K562 (cell line): ENCODE results near the gene COL28A1. TPM values are rescaled to one million over a fixed set of nuclear protein-coding genes. Genes with fewer than 3 reads are reported as not detected.
A peak's percentile ranks its signal among the peaks of the same experiment; 100 is the strongest.

Source experiments
- ADNP ChIP-seq: fragments of 200-800 bp; sonication (Bioruptor generic); IDR thresholded peaks from 2 replicates; pipeline ENCODE4 v1.6.1; 2016; ENCODE audit warnings: missing genetic modification characterization, missing compliant biosample characterization
- ATF3 ChIP-seq, 2 experiments: fragments of 450-650 bp in 1 of 2; sonication (generic) in 1 of 2; formaldehyde crosslinking in 1 of 2; IDR thresholded peaks in 1 of 2; conservative IDR thresholded peaks in 1 of 2; 2 replicates each; pipeline versions ENCODE4 v1.6.1 to v1.8.1; 2016 to 2023; ENCODE audit warnings: mild to moderate bottlenecking in 2 of 2, moderate library complexity in 2 of 2, inconsistent platforms in 1 of 2, missing genetic modification reagents in 1 of 2
- E2F3 ChIP-seq: fragments of 250-450 bp; sonication (Bioruptor Pico); IDR thresholded peaks from 2 replicates; pipeline ENCODE4 v1.4.0; 2020; ENCODE audit warnings: mild to moderate bottlenecking
- EP400 ChIP-seq: fragments of 450-650 bp; IDR thresholded peaks from 2 replicates; pipeline ENCODE4 v1.6.1; 2017; ENCODE audit warnings: antibody characterized with exemption, mild to moderate bottlenecking, moderate library complexity
- ETV5 ChIP-seq: sonication (generic); formaldehyde crosslinking; IDR thresholded peaks from 2 replicates; pipeline ENCODE4 v1.4.0; 2020; ENCODE audit warnings: low read depth, mild to moderate bottlenecking, missing genetic modification reagents
- HDGF ChIP-seq: fragments of 450-650 bp; IDR thresholded peaks from 2 replicates; pipeline ENCODE4 v1.6.1; 2016
- HEY1 ChIP-seq: fragments of 250-450 bp; sonication (Bioruptor Pico); IDR thresholded peaks from 2 replicates; pipeline ENCODE4 v1.5.0; 2020; ENCODE audit warnings: mild to moderate bottlenecking, moderate library complexity, borderline replicate concordance
- KLF13 ChIP-seq: fragments of 450-650 bp; IDR thresholded peaks from 2 replicates; pipeline ENCODE4 v1.6.1; 2016; ENCODE audit warnings: missing genetic modification characterization, low read depth, mild to moderate bottlenecking, missing compliant biosample characterization, moderate library complexity, borderline replicate concordance
- LEF1 ChIP-seq: fragments of 450-650 bp; IDR thresholded peaks from 2 replicates; pipeline ENCODE4 v1.6.1; 2016; ENCODE audit warnings: mild to moderate bottlenecking
- NCOA1 ChIP-seq: fragments of 450-650 bp; IDR thresholded peaks from 2 replicates; pipeline ENCODE4 v1.6.1; 2016; ENCODE audit warnings: low read depth
- NFE2L1 ChIP-seq: fragments of 450-650 bp; IDR thresholded peaks from 2 replicates; pipeline ENCODE4 v1.6.1; 2016; ENCODE audit warnings: missing genetic modification characterization, low read depth, mild to moderate bottlenecking, missing compliant biosample characterization, moderate library complexity, borderline replicate concordance
- POLR2A ChIP-seq: fragments of 450-650 bp; conservative IDR thresholded peaks from 2 replicates; pipeline ENCODE4 v1.6.1; 2016
- PRPF4 ChIP-seq: fragments of 200-400 bp; formaldehyde crosslinking; IDR thresholded peaks from one replicate; pipeline ENCODE4 v1.6.1; 2017; ENCODE audit warnings: low read length, low read depth, mild to moderate bottlenecking; ENCODE audit not compliant: insufficient read depth, poor library complexity, severe bottlenecking
- PTTG1 ChIP-seq: fragments of 450-650 bp; IDR thresholded peaks from 2 replicates; pipeline ENCODE4 v1.6.1; 2016; ENCODE audit warnings: low read depth, mild to moderate bottlenecking, missing genetic modification characterization, missing compliant biosample characterization
- RAD21 ChIP-seq, 2 experiments: fragments of 250-450 bp in 1 of 2; fragments of 450-650 bp in 1 of 2; sonication (Bioruptor Pico) in 1 of 2; formaldehyde crosslinking in 1 of 2; IDR thresholded peaks in 1 of 2; conservative IDR thresholded peaks in 1 of 2; 2 replicates each; pipeline versions ENCODE4 v1.4.0 to v1.8.0; 2020 to 2022; ENCODE audit warnings: mild to moderate bottlenecking in 2 of 2, moderate library complexity in 1 of 2
- RFX5 ChIP-seq: IDR thresholded peaks from 2 replicates; pipeline ENCODE4 v1.6.1; 2011; ENCODE audit warnings: low read depth, mild to moderate bottlenecking, improper control_type of control experiment, low read length
- SMAD4 ChIP-seq: fragments of 250-450 bp; sonication (Bioruptor Pico); conservative IDR thresholded peaks from 2 replicates; pipeline ENCODE4 v1.8.0; 2021; ENCODE audit warnings: inconsistent platforms, mild to moderate bottlenecking, moderate library complexity
- SMARCA5 ChIP-seq: fragments of 450-650 bp; IDR thresholded peaks from 2 replicates; pipeline ENCODE4 v1.6.1; 2016
- SMARCE1 ChIP-seq: fragments of 450-650 bp; IDR thresholded peaks from 2 replicates; pipeline ENCODE4 v1.7.1; 2016; ENCODE audit warnings: mild to moderate bottlenecking
- SOX6 ChIP-seq: fragments of 450-650 bp; IDR thresholded peaks from 2 replicates; pipeline ENCODE4 v1.6.1; 2014; ENCODE audit warnings: mild to moderate bottlenecking
- TCF7L2 ChIP-seq: fragments of 150-350 bp; IDR thresholded peaks from 2 replicates; pipeline ENCODE4 v1.6.1; 2016; ENCODE audit warnings: low read depth, mild to moderate bottlenecking, low read length, moderate library complexity
- THAP7 ChIP-seq: fragments of 250-450 bp; sonication (Bioruptor Pico); IDR thresholded peaks from 2 replicates; pipeline ENCODE4 v1.5.0; 2021
- XRCC3 ChIP-seq: fragments of 450-650 bp; IDR thresholded peaks from 2 replicates; pipeline ENCODE4 v1.6.1; 2017; ENCODE audit warnings: mild to moderate bottlenecking, moderate library complexity
- ZBTB17 ChIP-seq: fragments of 450-650 bp; formaldehyde crosslinking; IDR thresholded peaks from 2 replicates; pipeline ENCODE4 v1.4.0; 2020; ENCODE audit warnings: mild to moderate bottlenecking
- ZNF232 ChIP-seq: sonication (generic); formaldehyde crosslinking; IDR thresholded peaks from 2 replicates; pipeline ENCODE4 v1.8.0; 2022; ENCODE audit warnings: mild to moderate bottlenecking, missing genetic modification reagents
- ZNF589 ChIP-seq: fragments of 200-800 bp; sonication (Bioruptor generic); IDR thresholded peaks from 2 replicates; pipeline ENCODE4 v1.6.1; 2016; ENCODE audit warnings: low read depth, missing genetic modification characterization, missing compliant biosample characterization
- ZNF740 ChIP-seq, 3 experiments: fragments of 200-800 bp in 1 of 3; sonication (Bioruptor generic) in 1 of 3; sonication (generic) in 1 of 3; formaldehyde crosslinking in 1 of 3; IDR thresholded peaks; 2 replicates each; pipeline versions ENCODE4 v1.6.1 to v1.8.0; 2016 to 2022; ENCODE audit warnings: mild to moderate bottlenecking in 2 of 3, missing compliant biosample characterization in 2 of 3, missing genetic modification characterization in 2 of 3, missing genetic modification reagents in 1 of 3
- polyA plus RNA-seq, 8 experiments: library from polyadenylated mRNA; depleted of rRNA in 4 of 8; stranded (reverse) in 5 of 8; unstranded in 3 of 8; fragments of >200 nt; fragmentation: Nextera tagmentation in 2 of 8; fragmentation: Illumina TruSeq in 1 of 8; extraction: Ambion mirVana in 2 of 8; extraction: Trizol in 1 of 8; gene quantifications; 2 replicates each; pipeline versions ENCODE4 v1.2.1 to v1.2.3, GENCODE V29; 2011 to 2014; ENCODE audit warnings: inconsistent platforms in 1 of 8, missing spikeins in 1 of 8
- total RNA-seq, 7 experiments: library from RNA; depleted of rRNA in 6 of 7; stranded (reverse); fragments of >200 nt in 6 of 7; fragmentation: Illumina TruSeq in 2 of 7; extraction: Trizol in 2 of 7; gene quantifications; 2 replicates each; pipeline versions ENCODE4 v1.2.1 to v1.2.3, GENCODE V29; 2011 to 2021; ENCODE audit warnings: low replicate concordance in 1 of 7

Gene COL28A1
- total and polyA plus RNA-seq, 9 of the 15 experiments (the other 6 are each of a cell fraction or from before 2014, with no cell fraction given), result 0.03 to 0.13 (median 0.05) TPM; not detected in 3

GRCh38 chr7:7566651-7567611, 31.3 kb upstream of the COL28A1 start, which contains the start of gene MIOS (continued):
- TF ChIP-seq KLF13 (tag) (0 out of 2 replicates have a peak, but pooled peaks have one; percentile 35), ZNF740 (CRISPR knock-in tag; IDR thresholded peaks at IDR 0.05) (no peak), ZNF740 (tag; IDR thresholded peaks at IDR 0.05) (no peak), HEY1 (no peak), RAD21 (CRISPR knock-in tag; conservative IDR thresholded peaks at IDR 0.05 in 1 of 2, IDR thresholded peaks at IDR 0.05 in 1 of 2) (no peak), PTTG1 (tag) (no peak), NFE2L1 (no peak), RFX5 (no peak), PRPF4 (no peak), TCF7L2 (no peak), THAP7 (CRISPR knock-in tag) (no peak), ETV5 (CRISPR knock-in tag) (peak; percentile 62; the same call in 1 of the 2 replicates), E2F3 (CRISPR knock-in tag) (no peak), ZNF589 (CRISPR knock-in tag) (no peak), SMAD4 (CRISPR knock-in tag) (peak; percentile 88), ATF3 (IDR thresholded peaks at IDR 0.05) (no peak), ATF3 (CRISPR knock-in tag; conservative IDR thresholded peaks at IDR 0.05) (no peak; the same call in 1 of the 2 replicates), NCOA1 (no peak; the same call in 1 of the 2 replicates), EP400 (no peak; the same call in 1 of the 2 replicates), XRCC3 (no peak), HDGF (no peak), ZNF232 (CRISPR knock-in tag) (no peak), ZBTB17 (CRISPR knock-in tag) (no peak), SMARCE1 (no peak), ADNP (no peak), SOX6 (peak; percentile 65; the same call in 1 of the 2 replicates), SMARCA5 (no peak), LEF1 (no peak), POLR2A (peak; percentile 71)
